Measurements from ENCODE around the gene BLM.

BLM gene

DNA sequence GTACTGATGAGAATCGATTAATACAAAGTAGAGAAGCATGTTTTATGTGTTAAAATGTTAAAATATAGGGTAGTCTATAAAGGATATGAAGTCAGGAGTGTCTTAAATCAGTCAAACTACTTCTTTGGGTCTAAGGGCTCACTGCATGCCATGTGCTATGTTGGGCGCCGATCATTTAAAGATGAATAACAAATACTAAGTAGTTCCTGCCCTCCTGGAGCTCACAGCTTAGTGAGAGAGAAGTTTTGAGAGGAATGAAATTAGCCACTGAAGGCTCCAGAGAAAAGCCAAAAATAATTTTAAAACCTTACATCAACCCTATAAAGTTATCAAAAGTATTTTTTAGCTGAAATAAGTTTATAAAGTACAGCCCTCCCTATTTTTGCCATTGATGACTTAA is 44.5 kb downstream of the BLM start:
- WGBS, result 100% methylated on average over 3 of the region's 3 CpGs
- Histone ChIP-seq H3K79me1 (replicated peaks; ENCODE audit: low read length, poor library complexity, severe bottlenecking) (no peaks in the 10 kb centered on the region), H3K14ac (ENCODE audit: low read length in 2 of 2) (no peak overlapping the region)

DNA sequence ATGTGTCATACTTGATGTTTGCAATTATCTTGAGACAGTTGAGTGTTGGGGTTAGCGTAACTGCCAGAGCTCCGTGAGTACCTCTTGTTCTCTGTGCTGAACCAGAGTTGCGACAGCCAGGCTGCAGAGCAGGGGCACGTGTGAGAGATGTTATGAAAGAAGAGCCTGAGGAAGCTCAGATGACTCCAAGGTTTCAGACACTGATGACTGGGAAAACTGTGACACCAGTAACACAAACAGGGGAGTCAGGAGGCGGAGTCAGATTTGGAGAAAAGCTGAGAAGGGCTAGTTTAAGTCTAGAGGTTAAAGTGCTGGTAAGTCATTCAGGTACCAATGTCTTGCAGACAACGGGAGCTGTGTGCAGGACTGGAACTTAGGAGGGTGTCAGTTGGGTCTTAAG is 45.0 kb downstream of the BLM start:
- Histone ChIP-seq H2BK5ac (ENCODE audit: low read depth, low read length, poor library complexity, severe bottlenecking) (no peak overlapping the region), H3K23ac (ENCODE audit: low read length in 2 of 2) (no peak overlapping the region), H3K4me2 (ENCODE audit: low read length, poor library complexity, severe bottlenecking) (no peak overlapping the region), H3K4ac (ENCODE audit: low read depth in 1 of 2, low read length in 2 of 2) (no peak overlapping the region), H3K36me3 (ENCODE audit: control insufficient read depth in 1 of 2, insufficient read depth in 2 of 2, low read depth in 1 of 2, low read length in 2 of 2) (no peaks in the 10 kb centered on the region), H3K27ac (ENCODE audit: low read length, poor library complexity, severe bottlenecking) (no peak overlapping the region), H3K79me1 (replicated peaks; ENCODE audit: low read length, poor library complexity, severe bottlenecking) (no peaks in the 10 kb centered on the region), H2BK12ac (ENCODE audit: low read length in 2 of 2) (no peak overlapping the region), H4K8ac (ENCODE audit: low read length) (no peak overlapping the region), H3K18ac (ENCODE audit: low read depth in 1 of 2, low read length in 2 of 2) (no peak overlapping the region), H2AK5ac (ENCODE audit: low read length, severe bottlenecking) (no peak overlapping the region), H3K9me3 (ENCODE audit: control insufficient read depth, low read length) (no peaks in the 10 kb centered on the region), H2BK120ac (ENCODE audit: low read depth, low read length) (no peak overlapping the region), H4K91ac (ENCODE audit: low read length) (no peak overlapping the region), H3K4me1 (ENCODE audit: control insufficient read depth, insufficient read depth, low read depth, low read length) (no peaks in the 10 kb centered on the region), H2BK15ac (ENCODE audit: low read depth, poor library complexity, severe bottlenecking) (no peak overlapping the region), H3K9ac (ENCODE audit: low read length) (no peak overlapping the region), H3K27me3 (ENCODE audit: control insufficient read depth in 1 of 2, insufficient read depth in 1 of 2, low read length in 2 of 2) (no peaks in the 10 kb centered on the region), H2AFZ (ENCODE audit: low read depth, low read length) (no peak overlapping the region), H3K14ac (ENCODE audit: low read length in 2 of 2) (no peak overlapping the region), H3K4me3 (ENCODE audit: insufficient read depth in 1 of 2, low read depth in 1 of 2, low read length in 2 of 2) (no peak overlapping the region)
- WGBS, result 85% methylated on average over 6 of the region's 6 CpGs
- peak; percentile 76 for DNase-seq

More for the DNA sequence above, 44.5 kb downstream of the BLM start:
- Histone ChIP-seq H2BK12ac (ENCODE audit: low read length in 2 of 2) (no peak overlapping the region), H3K18ac (ENCODE audit: low read depth in 1 of 2, low read length in 2 of 2) (no peak overlapping the region), H2AK5ac (ENCODE audit: low read length, severe bottlenecking) (no peak overlapping the region), H4K91ac (ENCODE audit: low read length) (no peak overlapping the region), H3K27ac (ENCODE audit: low read length, poor library complexity, severe bottlenecking) (no peak overlapping the region), H3K4me3 (ENCODE audit: insufficient read depth in 1 of 2, low read depth in 1 of 2, low read length in 2 of 2) (no peak overlapping the region), H3K36me3 (ENCODE audit: control insufficient read depth in 1 of 2, insufficient read depth in 2 of 2, low read depth in 1 of 2, low read length in 2 of 2) (no peaks in the 10 kb centered on the region), H3K4me2 (ENCODE audit: low read length, poor library complexity, severe bottlenecking) (no peak overlapping the region), H2BK120ac (ENCODE audit: low read depth, low read length) (no peak overlapping the region), H2BK15ac (ENCODE audit: low read depth, poor library complexity, severe bottlenecking) (no peak overlapping the region), H2BK5ac (ENCODE audit: low read depth, low read length, poor library complexity, severe bottlenecking) (no peak overlapping the region), H3K23ac (ENCODE audit: low read length in 2 of 2) (no peak overlapping the region), H4K8ac (ENCODE audit: low read length) (no peak overlapping the region), H2AFZ (ENCODE audit: low read depth, low read length) (no peak overlapping the region), H3K4ac (ENCODE audit: low read depth in 1 of 2, low read length in 2 of 2) (no peak overlapping the region), H3K27me3 (ENCODE audit: control insufficient read depth in 1 of 2, insufficient read depth in 1 of 2, low read length in 2 of 2) (no peaks in the 10 kb centered on the region), H3K4me1 (ENCODE audit: control insufficient read depth, insufficient read depth, low read depth, low read length) (no peaks in the 10 kb centered on the region), H3K9me3 (ENCODE audit: control insufficient read depth, low read length) (no peaks in the 10 kb centered on the region), H3K9ac (ENCODE audit: low read length) (no peak overlapping the region)
- DNase-seq, result no peak

DNA sequence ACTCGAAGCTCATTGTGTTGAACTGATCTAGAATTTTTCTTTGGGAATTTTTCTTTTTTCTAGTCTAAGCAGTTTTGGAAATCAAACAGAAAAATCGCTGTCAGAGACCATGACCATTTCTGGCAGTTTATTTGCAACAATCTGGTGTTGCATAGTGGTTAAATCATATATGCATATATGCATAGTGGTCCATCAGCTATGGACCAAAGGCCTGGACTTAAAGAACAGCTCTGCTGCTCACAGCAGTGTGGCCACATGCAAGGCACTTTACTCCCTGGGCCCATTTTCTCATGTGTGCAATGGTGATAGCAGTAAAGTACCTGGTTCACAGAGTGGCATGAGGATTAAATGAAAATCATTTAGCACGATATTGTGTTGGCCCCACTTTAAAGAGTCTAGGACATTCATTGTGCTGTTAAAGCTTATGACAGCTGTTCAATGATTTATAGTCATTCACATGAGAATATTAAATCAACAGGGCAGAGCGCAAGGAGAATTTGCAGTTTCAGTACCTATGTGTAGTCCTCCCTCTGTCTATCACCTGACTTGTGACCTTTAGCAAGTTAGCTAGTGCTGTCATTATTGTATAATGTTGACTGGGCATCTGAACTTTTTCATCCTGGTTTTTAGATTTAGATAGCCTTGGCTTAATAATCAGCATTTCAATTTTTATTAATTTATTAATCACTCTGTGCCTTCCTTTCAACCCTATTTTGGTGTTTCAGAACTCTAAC is 46.4 kb downstream of the BLM start:
- H3K18ac ChIP-seq (ENCODE audit: low read depth in 1 of 2, low read length in 2 of 2), result no peak overlapping the region
- no peak for DNase-seq
- no peaks in the 10 kb centered on the region for H3K27me3 ChIP-seq (ENCODE audit: control insufficient read depth in 1 of 2, insufficient read depth in 1 of 2, low read length in 2 of 2)
- H3K79me1 ChIP-seq (replicated peaks; ENCODE audit: low read length, poor library complexity, severe bottlenecking), result no peaks in the 10 kb centered on the region
- H2BK5ac ChIP-seq (ENCODE audit: low read depth, low read length, poor library complexity, severe bottlenecking), result no peak overlapping the region
- no peaks in the 10 kb centered on the region for H3K4me1 ChIP-seq (ENCODE audit: control insufficient read depth, insufficient read depth, low read depth, low read length)
- no peaks in the 10 kb centered on the region for H3K9me3 ChIP-seq (ENCODE audit: control insufficient read depth, low read length)
- no peak overlapping the region for H3K14ac ChIP-seq (ENCODE audit: low read length in 2 of 2)
- no peak overlapping the region for H2AFZ ChIP-seq (ENCODE audit: low read depth, low read length)
- no peak overlapping the region for H3K4me3 ChIP-seq (ENCODE audit: insufficient read depth in 1 of 2, low read depth in 1 of 2, low read length in 2 of 2)
- no peak overlapping the region for H4K8ac ChIP-seq (ENCODE audit: low read length)
- no peak overlapping the region for H4K91ac ChIP-seq (ENCODE audit: low read length)
- no peak overlapping the region for H3K4ac ChIP-seq (ENCODE audit: low read depth in 1 of 2, low read length in 2 of 2)
- H3K23ac ChIP-seq (ENCODE audit: low read length in 2 of 2), result no peak overlapping the region
- H2BK120ac ChIP-seq (ENCODE audit: low read depth, low read length), result no peak overlapping the region
- WGBS, result 98% methylated on average over 4 of the region's 4 CpGs
- H3K4me2 ChIP-seq (ENCODE audit: low read length, poor library complexity, severe bottlenecking), result no peak overlapping the region
- H2AK5ac ChIP-seq (ENCODE audit: low read length, severe bottlenecking), result no peak overlapping the region
- no peak overlapping the region for H3K27ac ChIP-seq (ENCODE audit: low read length, poor library complexity, severe bottlenecking)
- no peak overlapping the region for H2BK12ac ChIP-seq (ENCODE audit: low read length in 2 of 2)
- no peak overlapping the region for H2BK15ac ChIP-seq (ENCODE audit: low read depth, poor library complexity, severe bottlenecking)
- no peaks in the 10 kb centered on the region for H3K36me3 ChIP-seq (ENCODE audit: control insufficient read depth in 1 of 2, insufficient read depth in 2 of 2, low read depth in 1 of 2, low read length in 2 of 2)
- H3K9ac ChIP-seq (ENCODE audit: low read length), result no peak overlapping the region

DNA sequence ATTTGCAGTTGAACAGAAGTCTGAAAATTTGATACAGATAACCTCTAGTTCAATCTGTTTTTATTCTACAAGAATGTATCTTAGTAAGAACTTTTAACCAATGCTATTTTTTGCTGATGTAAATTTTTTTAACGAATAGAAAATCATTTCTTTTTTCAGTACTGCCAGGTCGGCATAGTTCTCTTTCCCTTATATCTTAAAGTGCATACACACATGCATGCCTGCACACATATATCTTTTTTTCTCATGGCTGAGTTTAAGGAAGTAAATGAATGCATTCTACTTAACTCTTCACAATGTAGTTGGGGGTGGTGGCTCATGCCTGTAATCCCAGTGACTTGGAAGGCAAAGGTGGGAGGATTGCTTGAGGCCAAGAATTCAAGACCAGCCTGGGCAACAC is 48.4 kb downstream of the BLM start:
- no peaks in the 10 kb centered on the region for H3K79me1 ChIP-seq (replicated peaks; ENCODE audit: low read length, poor library complexity, severe bottlenecking)
- no peak overlapping the region for H2BK15ac ChIP-seq (ENCODE audit: low read depth, poor library complexity, severe bottlenecking)
- H2BK5ac ChIP-seq (ENCODE audit: low read depth, low read length, poor library complexity, severe bottlenecking), result no peak overlapping the region
- no peak overlapping the region for H2BK12ac ChIP-seq (ENCODE audit: low read length in 2 of 2)
- no peaks in the 10 kb centered on the region for H3K9me3 ChIP-seq (ENCODE audit: control insufficient read depth, low read length)
- no peak overlapping the region for H2BK120ac ChIP-seq (ENCODE audit: low read depth, low read length)
- H3K4me1 ChIP-seq (ENCODE audit: control insufficient read depth, insufficient read depth, low read depth, low read length), result no peaks in the 10 kb centered on the region
- H3K14ac ChIP-seq (ENCODE audit: low read length in 2 of 2), result no peak overlapping the region
- H4K91ac ChIP-seq (ENCODE audit: low read length), result no peak overlapping the region
- H3K27me3 ChIP-seq (ENCODE audit: control insufficient read depth in 1 of 2, insufficient read depth in 1 of 2, low read length in 2 of 2), result no peaks in the 10 kb centered on the region
- no peak overlapping the region for H3K4ac ChIP-seq (ENCODE audit: low read depth in 1 of 2, low read length in 2 of 2)
- H4K8ac ChIP-seq (ENCODE audit: low read length), result no peak overlapping the region
- H3K4me2 ChIP-seq (ENCODE audit: low read length, poor library complexity, severe bottlenecking), result no peak overlapping the region
- no peaks in the 10 kb centered on the region for H3K36me3 ChIP-seq (ENCODE audit: control insufficient read depth in 1 of 2, insufficient read depth in 2 of 2, low read depth in 1 of 2, low read length in 2 of 2)
- no peak overlapping the region for H3K18ac ChIP-seq (ENCODE audit: low read depth in 1 of 2, low read length in 2 of 2)
- H2AFZ ChIP-seq (ENCODE audit: low read depth, low read length), result no peak overlapping the region
- H3K9ac ChIP-seq (ENCODE audit: low read length), result no peak overlapping the region
- H3K4me3 ChIP-seq (ENCODE audit: insufficient read depth in 1 of 2, low read depth in 1 of 2, low read length in 2 of 2), result no peak overlapping the region
- H3K23ac ChIP-seq (ENCODE audit: low read length in 2 of 2), result no peak overlapping the region
- H2AK5ac ChIP-seq (ENCODE audit: low read length, severe bottlenecking), result no peak overlapping the region
- WGBS, result no CpG with 5 or more reads among the region's 2 CpGs
- no peak for DNase-seq
- H3K27ac ChIP-seq (ENCODE audit: low read length, poor library complexity, severe bottlenecking), result no peak overlapping the region

Measured in mesenchymal stem cell (in vitro differentiated cells and primary cell).